GM21825 (cell line): ENCODE data around the gene SMAD3.
A peak's percentile ranks its signal among the peaks of the same experiment; 100 is the strongest.

ENCODE experiments used
- ATAC-seq: cut with Tn5 transposase; IDR thresholded peaks from one replicate; pipeline ENCODE4 v1.9.1; 2021; ENCODE audit warnings: mild to moderate bottlenecking, moderate library complexity; ENCODE audit not compliant: unreplicated experiment

The SMAD3 gene

DNA sequence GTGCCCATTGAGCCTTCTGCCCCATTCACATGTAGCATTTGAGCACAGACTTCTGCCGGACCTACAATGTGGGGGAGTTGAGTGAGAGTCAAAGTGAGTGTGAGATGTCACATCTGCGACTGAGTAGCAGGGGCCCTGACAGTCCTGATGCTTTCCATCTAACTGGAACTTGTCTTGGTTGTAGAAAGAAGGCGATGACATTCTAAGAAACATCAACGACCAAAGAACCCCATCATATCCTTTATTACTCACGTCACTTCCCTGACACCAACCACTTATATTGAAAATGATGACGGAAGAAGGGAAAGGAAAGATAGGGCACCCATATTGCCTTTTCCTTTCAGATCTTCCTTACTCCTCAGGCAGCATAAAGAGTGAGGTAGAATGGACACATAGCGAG is 30.5 kb downstream of the SMAD3 start:
- ATAC-seq = no peak

DNA sequence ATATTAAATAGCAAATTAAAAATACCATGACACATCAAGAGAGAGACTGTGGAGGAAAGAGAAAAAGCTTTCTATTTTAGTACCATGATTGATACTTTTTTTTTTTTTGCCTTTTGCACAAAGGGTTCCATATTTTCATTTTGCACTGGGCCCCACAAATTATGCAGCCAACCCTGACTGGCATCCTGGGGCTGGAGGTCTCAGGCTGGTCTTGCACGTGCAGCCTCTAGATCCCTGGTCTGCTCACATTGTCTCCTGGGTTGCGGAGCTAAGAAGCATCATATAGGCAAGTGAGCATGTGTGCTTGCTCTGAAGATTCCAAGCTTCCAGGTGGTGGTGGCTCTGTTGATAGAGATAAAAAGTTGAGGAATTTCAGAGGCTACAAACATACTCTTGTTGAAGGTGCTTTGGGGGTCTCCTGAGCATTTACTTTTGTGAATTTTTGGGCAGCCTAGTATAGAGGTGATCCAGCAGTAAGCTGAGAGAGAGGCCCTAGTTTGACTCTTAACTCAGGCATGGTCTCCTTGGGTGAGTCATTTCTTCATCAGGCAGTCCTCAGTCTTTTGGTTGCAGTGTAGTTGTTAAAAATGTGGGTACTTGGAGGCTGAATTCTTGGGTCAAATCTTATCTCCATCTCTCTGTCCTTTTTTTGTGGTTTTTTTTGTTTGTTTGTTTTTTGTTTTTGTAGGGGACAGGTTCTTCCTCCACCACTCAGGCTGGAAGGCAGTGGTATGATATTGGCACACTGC is 31.3 kb downstream of the SMAD3 start:
- ATAC-seq = no peak

DNA sequence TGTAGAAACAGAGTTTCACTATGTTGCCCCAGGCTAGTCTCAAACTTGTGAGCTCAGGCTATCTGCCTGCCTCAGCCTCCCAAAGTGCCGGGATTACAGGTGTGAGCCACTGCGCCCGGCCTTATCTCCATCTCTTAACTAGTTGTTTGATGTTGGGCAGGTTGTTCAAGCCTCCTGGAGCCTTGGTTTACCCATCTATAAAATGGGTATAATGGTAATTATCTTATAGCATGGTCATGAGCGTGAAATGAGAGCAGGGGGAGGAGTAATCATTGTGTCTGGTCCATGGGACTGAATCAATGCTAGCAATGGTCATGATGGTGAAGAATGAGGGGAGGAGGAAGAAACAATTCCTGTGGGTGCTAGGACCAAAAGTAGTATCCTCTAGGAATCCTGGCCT is 32.0 kb downstream of the SMAD3 start:
- ATAC-seq = no peak

DNA sequence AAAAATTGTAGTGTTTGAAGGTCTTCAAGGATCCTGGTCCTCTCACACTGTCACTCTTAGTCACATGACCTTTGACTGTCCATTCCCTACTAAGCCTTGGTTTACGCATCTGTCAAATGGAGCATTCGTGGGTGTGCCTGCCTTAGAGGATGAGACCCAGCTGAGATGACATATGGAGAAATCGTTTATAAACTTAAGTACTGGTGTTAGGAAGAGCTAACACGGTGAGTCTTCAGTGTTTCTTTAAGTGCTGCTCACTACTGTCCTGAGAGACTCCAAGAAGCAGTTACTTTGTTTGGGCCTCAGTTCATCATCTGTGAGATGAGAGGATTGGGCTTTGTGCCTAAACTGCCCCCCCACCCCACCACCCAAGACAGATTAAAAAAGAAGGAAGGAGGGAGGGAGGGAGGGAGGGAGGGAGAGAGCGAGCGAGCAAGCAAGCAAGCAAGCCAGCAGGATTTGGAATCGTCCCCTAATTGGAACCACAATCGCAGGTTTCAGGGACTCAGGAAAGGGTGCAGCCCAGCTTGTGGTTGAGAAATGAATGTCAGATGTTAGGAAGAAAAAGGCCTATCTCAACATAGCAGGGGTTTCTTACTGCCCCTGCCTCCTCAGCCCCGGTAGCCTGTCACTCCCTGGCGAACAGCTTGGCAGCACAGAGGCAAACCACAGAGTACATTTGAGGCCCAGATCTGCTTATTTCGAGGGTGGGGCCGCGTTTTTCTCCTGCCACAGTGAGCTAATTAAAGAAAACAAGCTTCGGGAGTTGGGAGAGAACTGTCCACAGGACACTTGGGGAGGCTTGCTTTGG is 32.7 kb downstream of the SMAD3 start:
- no peak for ATAC-seq

DNA sequence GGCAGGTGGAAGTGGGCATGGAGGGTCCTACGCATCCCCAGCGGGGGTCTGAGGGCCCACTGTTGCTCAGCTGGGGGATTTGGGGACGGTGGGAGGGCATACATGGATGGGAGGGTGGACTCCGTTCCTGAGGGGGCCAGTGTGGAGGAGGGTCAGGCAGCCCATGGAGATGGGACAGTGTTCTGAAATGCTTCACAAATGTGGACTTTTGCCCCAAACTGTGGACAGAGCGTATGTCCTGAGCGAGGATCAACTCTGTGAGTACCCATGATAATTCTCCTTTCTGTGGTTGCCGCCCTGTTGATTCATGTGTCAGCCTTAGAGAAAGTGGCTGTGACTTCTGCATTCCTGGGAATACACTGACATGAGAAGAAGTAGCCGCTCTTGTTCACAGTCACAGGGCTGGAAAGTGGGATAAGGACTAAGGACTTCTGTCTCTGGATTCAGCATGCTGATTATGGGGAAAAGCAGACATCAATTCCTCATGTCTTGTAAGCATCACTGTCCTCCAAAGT is 33.4 kb downstream of the SMAD3 start:
- no peak for ATAC-seq

DNA sequence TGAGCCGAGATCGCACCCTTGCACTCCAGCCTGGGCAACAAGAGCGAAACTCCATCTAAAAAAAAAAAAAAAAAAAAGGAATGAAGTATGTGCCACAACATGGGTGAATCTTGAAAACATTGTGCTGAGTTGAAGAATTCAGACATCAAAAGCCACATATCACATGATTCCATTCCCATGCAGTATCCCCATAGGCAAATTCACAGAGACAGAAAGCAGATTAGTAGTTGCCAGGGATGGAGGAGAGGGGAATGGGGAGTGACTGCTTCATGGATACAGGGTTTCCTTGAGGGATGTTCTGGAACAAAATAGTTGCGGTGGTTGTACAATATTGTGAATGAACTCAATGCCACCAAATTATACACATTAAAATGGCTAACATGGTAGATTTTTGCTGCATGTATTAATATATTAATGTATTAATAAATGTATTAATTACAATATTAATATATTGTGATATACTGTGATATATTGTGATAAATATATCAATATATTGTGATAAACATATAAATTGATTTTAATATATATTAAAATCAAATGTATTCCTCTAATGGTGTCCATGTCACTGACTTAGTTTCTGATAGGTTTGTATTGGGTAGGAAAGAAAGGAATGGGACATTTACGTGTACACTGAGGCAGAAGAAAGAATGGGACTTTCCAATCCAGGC is 34.9 kb downstream of the SMAD3 start:
- no peak for ATAC-seq

DNA sequence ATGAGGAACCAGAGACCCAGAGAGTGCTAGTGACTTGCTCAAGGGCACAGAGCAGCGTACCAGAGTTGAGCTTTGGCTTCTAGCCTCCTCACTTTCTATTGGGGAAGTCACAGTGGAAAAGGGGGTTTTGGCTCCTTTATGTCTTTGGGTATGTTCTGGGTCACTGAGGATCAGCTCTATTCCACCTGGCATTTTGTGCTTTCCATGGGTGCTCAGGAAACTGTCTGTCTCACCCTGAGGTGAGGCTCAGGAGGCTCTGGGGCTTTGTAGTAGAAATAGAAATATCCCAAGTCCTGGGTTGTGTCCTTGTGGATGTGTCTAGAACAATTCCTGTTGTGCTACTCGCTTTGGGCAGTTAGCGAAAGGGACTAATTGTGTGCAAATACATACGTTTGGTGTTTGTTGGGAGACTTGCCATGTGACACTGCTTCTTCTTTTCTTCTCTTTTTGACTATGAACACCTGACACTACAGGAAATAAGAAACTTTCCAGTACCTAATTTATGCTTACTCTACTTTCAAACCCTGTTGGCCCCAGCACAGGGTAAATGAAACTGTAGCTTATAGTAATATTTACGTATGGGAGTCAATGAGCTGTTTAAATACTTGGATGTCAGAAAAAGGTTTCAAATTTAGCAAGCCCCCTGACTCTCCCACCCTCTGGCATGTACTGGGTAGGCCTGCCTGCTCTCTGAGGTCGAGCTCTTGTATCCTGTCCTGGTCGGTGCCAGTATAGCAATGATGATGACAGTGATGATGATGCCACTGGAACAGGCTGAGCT is 35.6 kb downstream of the SMAD3 start:
- peak; percentile 68 for ATAC-seq

DNA sequence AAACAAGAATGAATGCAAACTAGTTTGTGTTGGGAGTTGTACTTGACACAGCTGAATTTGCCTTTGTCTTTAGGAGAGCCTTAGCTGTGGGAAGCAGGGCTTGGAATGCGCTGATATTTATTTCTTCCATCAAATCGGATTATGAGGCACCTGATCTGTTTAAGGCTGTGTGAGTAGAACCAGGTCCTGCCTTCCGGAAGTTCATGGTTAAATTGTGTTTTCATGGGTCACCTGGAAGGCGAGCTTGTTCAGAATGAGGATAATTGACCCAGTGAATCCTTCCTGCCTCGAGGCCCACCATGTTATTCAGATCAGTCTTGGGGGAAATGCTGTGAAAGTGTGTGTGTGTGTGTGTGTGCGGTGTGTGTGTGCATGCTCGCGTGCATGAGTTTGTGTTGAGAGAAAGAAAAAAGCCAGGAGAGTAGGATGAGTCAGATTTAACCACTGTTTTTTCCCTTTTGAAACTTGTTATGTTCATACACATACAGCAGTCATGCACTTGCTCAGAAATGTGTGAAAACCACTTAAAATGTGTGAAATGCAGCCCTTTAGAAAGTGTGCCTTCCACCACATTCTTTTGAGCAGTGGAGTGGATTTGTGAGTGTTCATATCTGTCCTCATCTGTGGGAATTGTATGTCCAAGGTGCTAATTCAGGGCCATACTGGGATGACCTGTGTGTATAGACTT is 36.7 kb downstream of the SMAD3 start:
- ATAC-seq = peak; percentile 34

DNA sequence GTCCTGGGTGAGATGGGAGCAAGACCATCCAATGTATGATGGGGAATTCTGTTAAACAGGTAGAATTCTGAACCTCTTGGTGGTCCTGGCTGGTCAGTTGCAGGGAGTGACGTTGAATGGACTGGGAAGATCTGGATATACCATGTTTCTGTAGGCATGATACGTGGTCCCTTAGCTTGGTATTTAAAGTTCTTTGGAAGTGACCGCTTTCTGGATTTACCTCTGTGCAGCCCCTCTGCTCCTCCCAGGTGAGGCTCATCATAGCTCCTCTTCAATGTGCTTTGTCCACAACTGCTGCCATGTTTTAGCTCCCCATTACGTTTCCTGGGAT is 37.2 kb downstream of the SMAD3 start:
- no peak for ATAC-seq

DNA sequence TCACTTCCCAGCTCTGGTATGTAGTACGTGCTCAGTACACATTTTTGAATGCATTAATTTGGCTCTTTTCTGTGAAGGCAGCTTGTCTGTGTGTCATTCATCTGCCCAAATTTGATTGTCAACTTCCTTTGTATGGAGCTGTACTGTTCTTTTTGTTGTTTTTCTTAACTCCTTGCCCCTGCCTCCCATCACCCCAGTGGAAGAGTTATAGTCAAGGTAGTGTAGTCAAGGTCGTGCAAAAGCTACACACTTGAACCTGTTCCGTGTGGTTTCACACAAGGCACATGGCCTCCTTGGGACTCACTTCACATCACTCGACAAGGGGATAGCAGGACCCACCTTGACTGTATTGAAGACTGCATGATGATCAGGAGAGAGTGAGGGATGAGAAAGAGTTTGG is 37.6 kb downstream of the SMAD3 start:
- ATAC-seq = no peak

DNA sequence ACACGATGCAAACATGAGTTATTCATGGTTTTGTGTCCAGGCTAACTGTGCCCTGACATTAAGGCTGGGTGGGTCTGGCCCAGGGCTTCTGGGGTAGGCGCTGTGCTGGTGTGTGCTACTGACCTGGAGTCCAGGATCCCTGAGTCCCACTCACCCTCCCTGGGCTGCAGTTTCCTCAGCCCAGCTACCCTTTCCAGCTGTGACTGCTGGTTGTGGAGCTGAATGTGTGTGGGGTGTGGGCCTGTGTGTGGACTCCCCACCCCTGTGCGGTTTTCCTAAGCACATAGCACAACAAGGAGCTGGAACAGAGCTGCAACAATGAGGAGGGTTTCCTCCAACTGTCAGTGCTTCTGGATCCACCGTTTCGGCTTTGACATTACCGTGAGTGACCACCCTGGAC is 38.0 kb downstream of the SMAD3 start:
- ATAC-seq = no peak

DNA sequence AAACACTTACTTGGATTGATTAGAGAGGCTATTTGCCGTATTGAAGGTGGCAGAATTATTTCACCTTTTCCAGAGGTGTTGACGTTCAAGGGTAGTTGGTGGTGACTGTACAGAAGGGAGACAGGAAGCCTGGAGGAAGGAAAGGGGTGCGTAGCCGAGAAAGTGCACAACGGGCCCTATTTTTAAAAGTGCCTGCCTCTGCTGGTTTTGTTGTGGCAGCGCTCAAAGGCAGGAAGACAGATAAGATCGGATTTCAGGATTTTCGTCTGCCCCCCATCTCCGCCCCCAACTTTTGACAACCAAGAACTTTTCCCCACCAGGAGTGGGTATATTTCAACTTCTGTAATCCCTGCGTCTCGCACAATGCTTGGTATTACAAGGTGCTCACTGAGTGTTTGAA is 38.5 kb downstream of the SMAD3 start:
- ATAC-seq = no peak

DNA sequence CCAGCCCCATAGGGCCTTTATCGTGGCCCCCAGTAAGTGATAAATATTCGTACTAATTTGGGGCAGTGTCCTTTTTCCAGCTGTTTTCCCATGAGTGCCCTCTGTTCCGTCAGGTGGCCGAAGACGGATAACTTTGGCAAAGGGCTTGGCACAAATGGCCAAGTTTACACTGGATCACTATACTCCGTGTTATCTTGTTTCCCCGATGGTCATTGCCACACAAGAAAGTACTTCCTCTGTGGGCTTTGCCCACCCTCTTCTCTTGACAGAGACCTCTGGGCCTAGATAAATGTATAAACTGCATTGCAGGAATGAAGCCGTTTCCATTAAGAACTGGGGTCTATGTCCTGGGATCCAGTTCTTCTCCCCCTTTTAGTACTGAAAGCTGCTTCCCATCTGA is 39.1 kb downstream of the SMAD3 start:
- no peak for ATAC-seq

DNA sequence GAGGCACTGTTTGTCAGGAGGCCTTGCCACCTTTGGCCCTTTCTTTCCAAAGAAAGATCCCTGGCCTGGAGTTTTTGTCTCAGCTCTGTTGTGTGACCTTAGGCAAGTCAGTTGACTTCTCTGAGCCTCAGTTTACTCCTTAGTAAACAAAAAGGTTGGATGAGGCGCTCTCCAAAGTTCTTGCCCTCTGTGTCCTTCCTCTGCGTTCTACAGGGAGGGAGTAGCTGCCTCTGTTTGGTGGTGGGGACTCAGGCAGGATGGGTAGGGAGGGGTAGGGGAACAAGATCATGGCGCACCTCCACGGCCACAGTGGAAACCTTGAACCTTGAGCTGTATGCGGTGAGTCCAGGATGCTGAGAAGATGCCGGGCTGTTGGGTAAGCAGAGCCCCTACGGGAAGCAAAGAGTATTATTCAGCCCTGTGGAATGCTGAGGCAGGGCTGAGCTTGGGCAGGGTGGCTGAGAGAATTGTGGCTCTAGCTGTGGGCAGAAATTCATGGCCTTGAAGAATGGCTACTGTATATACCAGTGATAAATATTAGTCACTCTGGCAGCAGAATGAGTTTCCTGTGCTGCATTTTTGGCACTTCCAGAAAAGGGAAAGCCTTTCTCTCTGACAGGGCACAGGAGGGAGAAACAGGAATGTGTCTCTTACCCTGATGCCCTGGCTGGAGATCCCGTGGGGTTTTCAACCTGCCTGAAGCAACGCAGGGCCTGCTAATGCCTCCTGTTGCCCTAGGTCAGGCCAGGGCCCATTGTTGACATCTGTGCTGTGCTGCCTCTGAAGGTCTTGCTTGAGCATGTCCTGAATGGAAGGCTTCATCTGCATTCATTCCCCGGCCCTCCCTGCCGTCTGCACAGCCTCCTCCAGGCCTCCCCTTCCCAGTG is 39.9 kb downstream of the SMAD3 start:
- ATAC-seq = no peak

DNA sequence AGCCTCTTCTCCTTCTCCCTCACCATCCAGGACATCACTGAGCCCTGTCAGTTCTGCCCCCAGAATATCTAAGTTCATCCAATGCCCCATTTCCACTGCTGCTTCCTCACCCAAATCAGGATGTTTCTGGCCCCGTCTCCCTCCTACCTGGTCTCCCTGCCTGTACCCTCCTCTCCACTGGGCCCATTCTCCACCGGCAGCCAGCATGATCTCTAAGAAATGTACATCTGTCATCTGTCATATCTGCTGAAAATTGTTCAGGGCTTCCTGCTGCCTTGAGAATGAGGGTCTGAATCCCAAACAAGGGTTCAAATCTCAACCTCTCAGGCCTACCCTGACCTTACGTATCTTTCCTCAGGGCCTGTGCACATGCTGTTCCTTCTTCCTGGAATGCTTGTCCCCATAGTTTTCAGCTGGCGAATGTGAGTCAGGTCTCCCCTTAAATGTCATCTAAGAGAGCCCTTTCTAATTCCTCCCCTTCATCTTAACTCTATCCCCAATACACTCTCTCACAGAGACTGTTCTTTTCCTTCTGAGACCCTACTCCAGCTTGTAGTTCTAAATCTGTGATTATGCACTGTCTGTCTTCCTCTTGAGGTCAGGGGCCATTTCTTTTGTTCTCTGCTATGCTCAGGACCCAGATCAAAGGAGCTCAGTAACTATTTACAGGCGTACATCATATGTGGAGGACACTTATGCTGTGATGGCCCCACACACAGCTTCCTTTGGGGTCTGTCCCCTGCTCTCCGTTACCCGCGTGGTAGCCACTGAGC is 40.8 kb downstream of the SMAD3 start:
- no peak for ATAC-seq

DNA sequence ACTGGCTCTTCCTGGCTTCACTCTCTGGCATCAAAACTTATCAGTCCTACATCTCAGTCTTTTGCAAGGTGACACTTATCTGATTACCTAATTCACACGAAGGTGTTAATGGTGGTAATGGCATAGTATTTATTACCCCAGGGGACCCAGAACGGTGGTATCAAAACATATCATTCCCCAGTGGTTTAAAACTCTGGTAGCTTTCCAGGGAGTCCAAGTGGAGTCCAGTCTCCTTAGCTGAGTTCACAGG is 41.3 kb downstream of the SMAD3 start:
- ATAC-seq = no peak

DNA sequence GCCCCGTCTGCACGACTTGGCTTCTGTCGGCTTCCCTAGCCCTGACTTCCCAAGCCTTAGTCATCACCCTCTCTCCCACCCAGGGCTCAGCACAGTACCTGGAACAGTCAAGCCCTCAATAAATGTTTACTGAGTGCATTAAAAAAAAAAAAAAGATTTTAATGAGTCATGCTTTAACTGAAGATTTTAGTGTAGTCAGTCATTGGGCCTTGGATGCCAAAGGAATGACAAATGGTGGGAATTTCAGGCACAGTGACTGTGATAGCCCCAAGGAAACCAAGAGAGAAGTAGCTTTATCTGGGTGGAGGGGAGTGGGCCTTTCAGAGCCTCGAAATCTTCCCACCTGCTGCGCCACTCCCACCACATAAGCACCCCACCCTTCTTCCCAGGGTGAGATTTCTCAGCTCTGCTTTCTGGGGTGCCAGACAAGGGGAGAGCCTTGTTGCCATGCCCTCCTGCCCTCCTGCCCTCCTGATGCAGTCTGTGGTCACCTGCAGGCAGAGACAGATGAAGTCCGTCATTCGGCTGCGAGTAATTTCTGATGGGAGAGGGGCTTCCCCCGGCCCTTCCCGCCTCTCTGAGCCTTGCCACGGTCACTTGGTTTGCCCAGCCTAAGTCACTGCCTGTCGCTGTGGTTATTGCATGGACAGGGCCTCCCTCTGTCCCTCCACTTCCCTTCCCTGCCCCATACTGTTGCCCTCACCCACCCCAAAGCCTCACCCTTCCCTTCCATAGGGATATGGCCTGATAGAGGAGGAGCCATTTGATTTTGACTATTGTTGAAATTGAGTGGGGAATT is 41.8 kb downstream of the SMAD3 start:
- no peak for ATAC-seq
